Epidermal melanocyte (primary cell): Measurements from ENCODE around the gene KCNMA1.
"Not testable (repeated sequence)": the region's sequence is repeated elsewhere in the genome, so short reads cannot be mapped to it uniquely, and the experiment has no call there.

ENCODE experiments used
- DNase-seq: peaks from one replicate; pipeline ENCODE4 v3.0.0; 2011; ENCODE audit warnings: low spot score; ENCODE audit not compliant: insufficient read length

The KCNMA1 gene

DNA sequence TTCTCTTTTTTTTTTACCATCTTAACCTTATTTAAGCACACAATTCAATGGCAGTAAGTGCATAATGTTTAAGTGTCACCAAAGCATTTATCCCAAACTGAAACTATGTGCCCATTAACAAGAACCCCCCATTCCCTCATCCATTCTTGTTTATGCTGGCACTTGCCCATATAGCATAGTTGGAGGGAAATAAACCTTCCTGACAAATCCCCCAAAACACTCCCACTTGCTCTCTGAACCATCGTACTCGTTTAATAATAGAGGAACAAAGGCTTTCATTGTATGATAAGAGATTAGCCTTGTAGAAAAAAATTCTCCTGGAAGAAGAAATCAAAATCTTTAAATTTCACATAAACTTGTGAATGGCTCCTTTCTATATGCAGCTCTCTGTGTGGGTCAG, 26.4 kb upstream of the KCNMA1 start:
- DNase-seq = no peak

DNA sequence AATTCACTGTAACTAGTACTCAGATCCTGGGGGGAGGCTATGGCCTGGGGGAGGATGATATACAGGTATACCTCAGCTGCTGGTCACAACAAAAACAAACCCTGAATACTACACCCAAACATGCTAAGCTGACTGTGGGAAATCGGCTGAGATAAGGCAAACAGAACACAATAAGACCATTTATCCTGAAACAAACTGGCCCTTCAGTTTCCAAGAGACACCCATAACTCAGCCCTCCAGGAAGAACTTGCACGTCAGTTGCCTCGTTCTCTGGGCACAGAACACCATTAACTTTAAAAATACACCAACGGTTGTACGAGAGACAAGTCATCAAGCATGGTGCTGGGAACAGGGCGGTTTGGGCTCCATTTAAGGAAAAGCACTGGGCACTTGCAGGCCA, 24.1 kb upstream of the KCNMA1 start:
- peak; percentile 67 for DNase-seq

DNA sequence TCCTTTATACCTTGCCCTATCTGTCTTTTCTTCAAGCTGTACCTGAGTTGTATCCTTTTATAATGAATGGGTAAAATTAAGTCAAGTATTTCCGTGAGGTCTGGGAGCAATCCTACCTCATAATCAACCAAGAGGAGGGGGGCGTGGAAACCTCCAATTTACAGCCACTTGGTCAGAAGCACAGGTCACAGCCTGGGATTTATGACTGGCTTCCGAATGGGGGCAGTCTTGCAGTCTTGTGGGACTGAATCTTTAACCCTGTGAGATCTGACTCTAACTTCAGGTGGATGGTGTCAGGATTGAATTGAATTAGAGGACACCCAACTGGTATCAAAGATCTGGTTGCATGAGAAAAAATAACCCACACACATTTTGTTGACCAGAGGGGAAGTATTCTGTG, 23.5 kb upstream of the KCNMA1 start:
- DNase-seq = no peak

DNA sequence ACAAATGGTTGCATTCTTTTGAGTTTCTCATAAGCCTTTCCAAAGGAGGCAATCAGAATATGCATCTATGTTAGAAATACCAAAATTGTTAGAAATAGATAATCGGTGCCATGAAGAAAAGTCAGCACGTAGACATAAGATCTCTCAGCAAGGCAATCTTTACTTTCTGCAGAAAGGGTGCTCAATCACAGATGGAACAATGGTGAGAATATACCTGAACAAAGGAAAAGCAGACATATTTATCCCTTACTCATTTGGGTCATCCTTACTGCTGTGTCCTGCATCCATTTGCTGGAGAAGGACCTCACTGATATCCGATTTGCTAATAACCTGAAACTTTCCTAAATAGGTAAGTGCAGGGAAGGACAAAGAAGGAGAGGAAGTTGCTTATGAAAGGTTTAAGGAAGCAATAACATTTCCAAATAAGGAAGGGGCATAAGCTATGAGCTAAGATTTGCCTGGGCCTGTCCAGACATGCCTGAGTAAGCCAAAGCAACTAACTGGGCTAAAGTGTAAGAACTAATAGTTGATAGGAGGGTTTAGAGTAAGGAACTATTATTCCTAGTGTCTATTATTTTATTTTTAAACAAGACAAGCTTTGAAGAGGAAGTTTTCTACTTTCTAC, 21.6 kb upstream of the KCNMA1 start:
- not testable (repeated sequence) for DNase-seq

DNA sequence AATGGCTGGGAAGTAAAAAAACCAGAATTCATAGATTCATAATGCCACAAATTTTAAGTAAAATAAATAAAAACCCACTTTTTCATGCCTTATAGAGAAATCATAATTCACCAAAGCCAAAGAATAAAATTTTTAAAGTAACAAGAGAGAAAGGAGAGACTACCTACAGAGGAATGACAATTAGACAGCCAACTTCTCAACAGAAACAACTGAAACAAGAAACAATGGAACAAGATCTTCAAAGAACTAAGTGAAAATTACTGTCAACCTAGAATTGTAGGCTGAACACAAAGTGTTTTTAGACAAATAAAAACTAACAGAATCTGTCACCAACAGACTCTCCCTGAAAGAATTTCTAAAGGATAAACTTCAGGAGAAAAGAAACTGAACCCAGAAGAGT, 15.6 kb upstream of the KCNMA1 start:
- DNase-seq = no peak

- no peak for DNase-seq
Measured at GRCh38 chr10:77649333-77650331, 12.0 kb upstream of the KCNMA1 start.

DNA sequence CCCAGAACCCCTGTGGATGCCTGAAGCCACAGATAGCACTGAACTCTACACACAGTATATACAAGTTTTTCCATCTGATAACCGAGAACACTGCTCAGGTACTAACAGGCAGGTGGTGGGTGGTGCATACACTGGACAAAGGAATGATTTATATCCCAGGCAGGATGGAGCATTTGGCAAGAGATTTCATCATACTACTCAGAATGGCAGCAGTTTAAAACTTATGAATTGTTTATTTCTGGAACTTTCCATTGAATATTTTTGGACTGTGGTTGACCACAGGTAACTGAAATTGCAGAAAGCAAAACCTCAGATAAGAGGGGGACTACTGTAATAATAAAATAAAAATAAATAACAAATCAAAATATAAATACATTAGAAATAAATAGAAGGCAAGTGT, 10.9 kb upstream of the KCNMA1 start:
- DNase-seq = no peak

DNA sequence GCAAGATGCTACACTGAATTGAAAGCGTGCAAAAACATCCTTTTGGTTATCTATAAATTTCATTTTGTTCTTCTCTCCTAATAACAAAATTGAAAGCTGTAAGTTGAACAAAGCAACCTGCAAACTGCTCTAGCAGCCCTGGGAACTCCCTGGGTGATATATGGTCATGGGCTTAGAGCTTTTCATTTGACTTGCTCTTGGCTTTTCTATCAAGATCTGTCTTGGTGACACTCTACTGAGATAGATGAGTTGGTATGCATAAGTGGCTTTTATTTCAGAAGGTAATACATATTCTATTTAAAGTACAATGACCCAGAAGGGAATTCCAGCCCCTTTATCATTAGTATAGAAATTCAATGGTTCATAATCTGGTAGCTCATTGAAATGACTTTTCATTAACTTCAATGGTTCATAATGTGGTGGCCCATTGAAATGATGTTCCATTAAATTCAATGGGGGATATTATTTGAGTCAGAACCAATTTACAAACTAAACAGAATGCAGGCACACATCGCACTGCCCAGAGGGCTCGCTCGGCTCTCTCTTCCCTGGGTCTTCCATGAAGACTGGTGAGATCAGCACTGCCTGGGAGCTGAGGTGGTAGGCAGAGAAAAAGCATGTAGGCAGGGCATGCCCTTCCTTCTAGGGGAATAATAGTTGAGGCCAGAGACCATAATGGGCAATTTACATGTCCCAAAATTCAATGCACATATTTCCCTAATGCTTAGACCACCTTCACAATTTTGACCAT, 10.1 kb upstream of the KCNMA1 start:
- DNase-seq = no peak

GRCh38 chr10:77644557-77645243, 7.1 kb upstream of the KCNMA1 start:
- no peak for DNase-seq

GRCh38 chr10:77643795-77644468, 6.3 kb upstream of the KCNMA1 start:
- DNase-seq = no peak

DNA sequence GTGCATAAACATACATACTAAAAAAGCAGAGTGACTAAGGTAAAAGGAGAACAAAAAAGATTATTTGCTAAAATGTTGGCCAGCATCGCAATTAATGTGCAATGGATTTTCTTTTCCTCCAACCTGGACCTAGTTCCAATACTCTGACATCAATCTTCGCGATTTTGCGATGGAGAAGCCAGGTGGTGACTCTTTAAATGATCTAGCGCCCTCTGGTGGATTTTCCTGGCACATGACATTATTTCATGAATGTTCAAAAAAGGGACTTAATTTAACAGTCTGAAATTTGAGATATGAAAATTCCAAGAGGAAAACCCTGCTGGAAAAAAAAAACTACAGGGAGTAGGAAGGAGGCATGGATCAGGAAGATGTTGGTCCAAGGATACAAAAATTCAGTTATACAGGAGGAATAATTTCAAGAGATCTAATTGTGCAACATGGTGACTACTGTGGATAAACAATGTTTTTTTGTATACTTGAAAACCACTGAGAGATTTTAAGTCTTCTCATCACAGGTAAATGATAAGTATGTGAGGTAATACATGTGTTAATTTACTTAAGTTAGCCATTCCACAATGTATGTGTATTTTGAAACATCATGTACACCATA, 4.3 kb upstream of the KCNMA1 start:
- DNase-seq = peak; percentile 73

GRCh38 chr10:77641344-77641743, 3.7 kb upstream of the KCNMA1 start:
- no peak for DNase-seq

GRCh38 chr10:77640167-77640566, 2.6 kb upstream of the KCNMA1 start:
- no peak for DNase-seq

- no peak for DNase-seq
Measured at GRCh38 chr10:77639756-77640155, 2.1 kb upstream of the KCNMA1 start.

DNA sequence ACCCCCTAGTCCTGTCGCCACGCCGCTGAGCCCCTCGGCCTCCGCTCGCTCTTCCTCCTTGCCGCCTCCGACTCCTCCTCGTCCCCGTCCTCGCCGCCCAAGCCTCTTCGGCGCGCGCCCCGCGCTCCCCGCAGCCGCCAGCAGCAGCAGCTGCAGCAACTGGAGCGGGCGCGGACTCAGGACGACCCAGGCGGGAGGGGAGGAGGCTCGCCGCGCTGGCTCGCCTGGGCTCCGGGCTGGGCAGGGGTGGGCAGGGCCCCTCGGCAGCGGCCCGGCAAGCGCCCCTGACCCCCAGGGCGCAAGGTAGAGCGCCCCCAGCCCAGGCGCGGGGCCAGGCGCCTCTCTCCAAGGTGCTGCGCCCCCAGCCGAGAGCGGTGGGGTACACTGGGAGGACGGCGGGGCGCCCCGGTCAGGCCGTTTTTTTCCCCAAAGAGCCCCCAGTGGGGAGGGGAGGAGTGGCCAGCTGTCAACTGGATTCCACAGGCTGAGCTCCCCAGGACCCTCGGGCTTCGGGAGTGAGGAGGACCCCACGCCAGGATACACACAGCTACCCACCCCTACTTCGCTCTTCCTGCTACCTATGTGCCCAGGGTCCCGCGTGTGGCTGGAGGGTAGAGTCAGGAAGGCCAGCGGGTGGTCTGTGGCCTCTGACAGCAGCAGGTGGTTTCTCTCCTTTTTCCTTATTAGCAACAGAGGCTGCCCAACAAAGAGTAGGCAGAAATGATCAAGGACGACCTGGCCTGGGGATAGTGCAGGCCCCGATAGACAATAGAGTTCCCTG, 903 bp upstream of the KCNMA1 start:
- DNase-seq = no peak

DNA sequence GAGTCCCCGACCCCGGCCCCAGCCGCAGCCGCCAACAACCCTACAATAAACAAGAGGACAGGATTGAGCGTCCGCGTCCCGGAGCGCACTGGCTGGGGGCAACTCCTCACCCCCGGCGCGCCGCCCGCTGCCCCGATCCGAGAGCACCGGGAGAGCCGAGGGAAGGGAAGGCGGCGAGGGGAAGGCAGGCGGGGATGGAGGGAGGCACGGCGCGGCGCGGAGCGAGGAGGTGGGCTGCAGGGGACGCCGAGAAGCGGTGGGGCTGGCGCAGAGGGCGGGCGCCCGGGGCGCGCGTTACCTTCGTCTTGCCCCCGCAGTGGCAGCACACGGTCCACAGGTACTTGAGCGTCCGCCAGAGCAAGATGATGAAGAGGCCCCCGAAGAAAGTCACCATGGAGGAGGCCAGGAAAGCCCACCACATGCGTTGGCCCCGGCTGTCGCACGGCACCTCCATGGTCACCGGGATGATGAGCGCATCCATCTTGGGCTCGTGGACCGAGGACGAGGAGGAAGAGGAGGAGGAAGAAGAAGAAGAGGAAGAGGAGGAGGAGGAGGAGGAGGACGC, 559 bp downstream of the KCNMA1 start:
- no peak for DNase-seq

GRCh38 chr10:77636282-77636966, 1.2 kb downstream of the KCNMA1 start:
- DNase-seq = no peak

DNA sequence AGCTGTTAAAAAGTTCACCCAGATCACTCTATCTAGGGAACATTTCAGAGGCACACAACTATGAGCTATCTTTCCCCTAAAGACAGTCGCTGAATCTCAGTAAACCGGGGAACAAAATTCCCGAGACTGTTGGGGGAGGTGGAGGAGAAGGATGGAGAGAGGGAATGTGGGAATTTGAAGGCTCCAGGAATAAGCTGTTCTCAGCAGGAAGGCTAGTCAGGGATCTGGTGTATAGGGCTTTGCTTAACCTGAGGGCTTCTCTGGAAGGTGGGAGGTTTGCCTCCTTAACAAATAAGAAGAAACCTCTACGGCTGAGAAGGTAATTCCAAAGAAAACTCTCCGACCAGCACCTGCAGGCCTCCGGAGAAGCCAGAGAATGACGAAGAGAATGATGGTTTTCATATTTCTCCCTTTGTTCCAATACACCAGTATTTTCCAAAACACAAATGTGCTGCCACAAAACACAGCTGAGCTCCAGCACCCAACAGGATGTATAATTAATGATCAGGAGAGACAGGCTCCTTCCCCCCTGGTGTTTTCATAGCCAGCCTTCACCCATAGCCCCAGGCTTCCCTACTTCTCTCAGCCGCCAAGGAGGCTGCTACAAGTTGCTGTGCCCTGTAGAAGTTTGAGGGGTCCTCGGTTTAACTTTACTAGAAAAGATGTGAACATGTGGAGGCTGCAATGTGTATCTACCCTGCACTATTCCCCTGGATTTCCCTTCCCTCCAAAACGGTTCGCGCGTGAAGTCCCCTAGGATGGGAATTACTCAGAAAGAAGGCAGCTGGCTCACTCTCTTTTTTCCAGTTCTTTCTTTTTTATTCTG, 2.0 kb downstream of the KCNMA1 start:
- no peak for DNase-seq
